Activated naive CD4-positive, alpha-beta T cell treated with anti-CD3 and anti-CD28 coated beads for 36 hours (primary cell): ENCODE results near the gene CRIP1. TPM values are rescaled to one million over a fixed set of nuclear protein-coding genes. Genes with fewer than 3 reads are reported as not detected.

Source experiments
- CTCF ChIA-PET: fragments of 350-600 bp; sonication (Branson Sonifier 250); formaldehyde crosslinking; loops from one replicate; lab custom pipeline; 2021; ENCODE audit warnings: antibody characterized with exemption; lab: Charles Lee
- DNase-seq: peaks from one replicate; pipeline ENCODE4 v3.0.0-alpha.2; 2020
- H3K27ac Mint-ChIP-seq: one replicate; pipeline ENCODE4 v1.8.0; 2021; ENCODE audit warnings: mild to moderate bottlenecking, mixed read lengths
- H3K27me3 Mint-ChIP-seq: one replicate; pipeline ENCODE4 v1.8.0; 2021; ENCODE audit warnings: low read depth, mixed read lengths
- H3K36me3 Mint-ChIP-seq: one replicate; pipeline ENCODE4 v1.8.0; 2021; ENCODE audit warnings: low read depth, mixed read lengths
- H3K4me1 Mint-ChIP-seq: one replicate; pipeline ENCODE4 v1.8.0; 2021; ENCODE audit warnings: low read depth, mixed read lengths
- H3K4me3 Mint-ChIP-seq: one replicate; pipeline ENCODE4 v1.8.0; 2021; ENCODE audit warnings: mild to moderate bottlenecking, moderate library complexity, mixed read lengths
- H3K9me3 Mint-ChIP-seq: one replicate; pipeline ENCODE4 v1.8.0; 2021; ENCODE audit warnings: mixed read lengths
- intact Hi-C: fragments of 100-400 bp; cut with micrococcal nuclease; formaldehyde crosslinking; loops from one replicate; pipeline ENCODE4 v1.15.1; 2023
- total RNA-seq, 2 experiments: library from RNA; stranded (reverse); gene quantifications; one replicate each; pipeline ENCODE4 v1.2.3, GENCODE V29; 2021

CRIP1 gene
- total RNA-seq, 2 experiments from 2014 or later = 67.3 to 77.1 TPM

GRCh38 chr14:105445901-105446845 is 40.5 kb upstream of the CRIP1 start:
- no peak for DNase-seq
- H3K27ac Mint-ChIP-seq = no peak overlapping the region

GRCh38 chr14:105446971-105447370 is 39.7 kb upstream of the CRIP1 start:
- Mint-ChIP-seq H3K9me3 (no peaks in the 10 kb centered on the region), H3K27ac (no peak overlapping the region), H3K4me3 (no peak overlapping the region), H3K27me3 (no peaks in the 10 kb centered on the region), H3K4me1 (no peaks in the 10 kb centered on the region), H3K36me3 (peaks cover under 1% of the 10 kb centered on the region)
- CTCF ChIA-PET = interaction anchor here (1.6 kb wide), 1 partner anchor 46 kb away, joined by 3 read pairs; no protein-coding TSS in a partner anchor
- intact Hi-C loops = no loop called here
- no peak for DNase-seq

More at GRCh38 chr14:105445901-105446845, 40.5 kb upstream of the CRIP1 start:
- no peaks in the 10 kb centered on the region for H3K4me1 Mint-ChIP-seq
- intact Hi-C loops = no loop called here
- no peaks in the 10 kb centered on the region for H3K9me3 Mint-ChIP-seq
- no peak overlapping the region for H3K4me3 Mint-ChIP-seq
- no peaks in the 10 kb centered on the region for H3K27me3 Mint-ChIP-seq
- H3K36me3 Mint-ChIP-seq = peaks cover 4% of the 10 kb centered on the region
- CTCF ChIA-PET = no interaction called here

GRCh38 chr14:105447651-105448640 is 38.7 kb upstream of the CRIP1 start:
- H3K4me3 Mint-ChIP-seq = no peak overlapping the region
- intact Hi-C loops = loop anchor here (1.0 to 2.0 kb wide), 2 partner anchors 43 to 80 kb away; partner anchors contain the start of gene TEDC1
- H3K27me3 Mint-ChIP-seq = no peaks in the 10 kb centered on the region
- H3K27ac Mint-ChIP-seq = no peak overlapping the region
- CTCF ChIA-PET = interaction anchor here (1.6 kb wide), 1 partner anchor 45 kb away, joined by 3 read pairs; no protein-coding TSS in a partner anchor
- no peaks in the 10 kb centered on the region for H3K4me1 Mint-ChIP-seq
- H3K36me3 Mint-ChIP-seq = peaks cover 8% of the 10 kb centered on the region
- DNase-seq = no peak
- no peaks in the 10 kb centered on the region for H3K9me3 Mint-ChIP-seq

GRCh38 chr14:105448706-105449111 is 38.0 kb upstream of the CRIP1 start:
- intact Hi-C loops = loop anchor here (1.0 to 2.0 kb wide), 2 partner anchors 42 to 80 kb away; partner anchors contain the start of gene TEDC1

GRCh38 chr14:105449276-105450122 is 37.2 kb upstream of the CRIP1 start:
- no peaks in the 10 kb centered on the region for H3K27me3 Mint-ChIP-seq
- CTCF ChIA-PET = no interaction called here
- DNase-seq = no peak
- H3K4me3 Mint-ChIP-seq = no peak overlapping the region
- no peaks in the 10 kb centered on the region for H3K9me3 Mint-ChIP-seq
- peaks cover 11% of the 10 kb centered on the region for H3K36me3 Mint-ChIP-seq
- H3K4me1 Mint-ChIP-seq = no peaks in the 10 kb centered on the region
- intact Hi-C loops = loop anchor here (2.0 kb wide), 1 partner anchor 41 kb away; the partner anchor contains the start of gene TEDC1
- H3K27ac Mint-ChIP-seq = no peak overlapping the region

More at GRCh38 chr14:105448706-105449111, 38.0 kb upstream of the CRIP1 start:
- Mint-ChIP-seq H3K9me3 (no peaks in the 10 kb centered on the region), H3K4me3 (no peak overlapping the region), H3K36me3 (peaks cover 8% of the 10 kb centered on the region), H3K4me1 (no peaks in the 10 kb centered on the region), H3K27me3 (no peaks in the 10 kb centered on the region), H3K27ac (no peak overlapping the region)
- peak; percentile 52 for DNase-seq
- CTCF ChIA-PET = interaction anchor here (1.6 kb wide), 1 partner anchor 44 kb away, joined by 3 read pairs; no protein-coding TSS in a partner anchor

GRCh38 chr14:105450123-105450505 is 36.6 kb upstream of the CRIP1 start:
- no peak for DNase-seq
- no peaks in the 10 kb centered on the region for H3K27me3 Mint-ChIP-seq
- intact Hi-C loops = no loop called here
- peaks cover 11% of the 10 kb centered on the region for H3K36me3 Mint-ChIP-seq
- no peaks in the 10 kb centered on the region for H3K9me3 Mint-ChIP-seq
- no peak overlapping the region for H3K4me3 Mint-ChIP-seq
- no peaks in the 10 kb centered on the region for H3K4me1 Mint-ChIP-seq
- CTCF ChIA-PET = no interaction called here
- H3K27ac Mint-ChIP-seq = no peak overlapping the region

- no peak for DNase-seq
- Mint-ChIP-seq H3K27ac (no peak overlapping the region), H3K27me3 (no peaks in the 10 kb centered on the region), H3K36me3 (peaks cover 14% of the 10 kb centered on the region), H3K4me1 (no peaks in the 10 kb centered on the region), H3K9me3 (no peaks in the 10 kb centered on the region), H3K4me3 (no peak overlapping the region)
- intact Hi-C loops = no loop called here
- CTCF ChIA-PET = no interaction called here
These were observed 35.6 kb upstream of the CRIP1 start for GRCh38 chr14:105450864-105451720.

- no peaks in the 10 kb centered on the region for H3K4me1 Mint-ChIP-seq
- no peak overlapping the region for H3K4me3 Mint-ChIP-seq
- H3K9me3 Mint-ChIP-seq = no peaks in the 10 kb centered on the region
- H3K36me3 Mint-ChIP-seq = peaks cover 14% of the 10 kb centered on the region
- no peaks in the 10 kb centered on the region for H3K27me3 Mint-ChIP-seq
- H3K27ac Mint-ChIP-seq = no peak overlapping the region
- CTCF ChIA-PET = no interaction called here
- intact Hi-C loops = no loop called here
- DNase-seq = no peak
These were observed 33.7 kb upstream of the CRIP1 start for GRCh38 chr14:105452963-105453362.

- intact Hi-C loops = no loop called here
- CTCF ChIA-PET = no interaction called here
- DNase-seq = no peak
- Mint-ChIP-seq H3K27ac (no peak overlapping the region), H3K4me1 (no peaks in the 10 kb centered on the region), H3K36me3 (peaks cover 14% of the 10 kb centered on the region), H3K4me3 (no peak overlapping the region), H3K9me3 (no peaks in the 10 kb centered on the region), H3K27me3 (no peaks in the 10 kb centered on the region)
These were observed 32.8 kb upstream of the CRIP1 start for GRCh38 chr14:105453847-105454246.

GRCh38 chr14:105455086-105455640 is 31.5 kb upstream of the CRIP1 start:
- CTCF ChIA-PET = interaction anchor here (1.3 kb wide), 1 partner anchor 34 kb away, joined by 3 read pairs; no protein-coding TSS in a partner anchor
- Mint-ChIP-seq H3K27me3 (no peaks in the 10 kb centered on the region), H3K4me3 (no peak overlapping the region), H3K9me3 (no peaks in the 10 kb centered on the region), H3K36me3 (peaks cover 14% of the 10 kb centered on the region), H3K27ac (no peak overlapping the region), H3K4me1 (no peaks in the 10 kb centered on the region)
- no peak for DNase-seq
- intact Hi-C loops = no loop called here
